Stimulated activated naive CD4-positive, alpha-beta T cell (primary cell): ENCODE data around the gene GDF3.
"Not testable (repeated sequence)": the region's sequence is repeated elsewhere in the genome, so short reads cannot be mapped to it uniquely, and the experiment has no call there.

Experiments
- DNase-seq, 6 experiments: peaks; one replicate each; lab custom pipeline; 2025; lab: John Stamatoyannopoulos, UW

GDF3 gene

DNA sequence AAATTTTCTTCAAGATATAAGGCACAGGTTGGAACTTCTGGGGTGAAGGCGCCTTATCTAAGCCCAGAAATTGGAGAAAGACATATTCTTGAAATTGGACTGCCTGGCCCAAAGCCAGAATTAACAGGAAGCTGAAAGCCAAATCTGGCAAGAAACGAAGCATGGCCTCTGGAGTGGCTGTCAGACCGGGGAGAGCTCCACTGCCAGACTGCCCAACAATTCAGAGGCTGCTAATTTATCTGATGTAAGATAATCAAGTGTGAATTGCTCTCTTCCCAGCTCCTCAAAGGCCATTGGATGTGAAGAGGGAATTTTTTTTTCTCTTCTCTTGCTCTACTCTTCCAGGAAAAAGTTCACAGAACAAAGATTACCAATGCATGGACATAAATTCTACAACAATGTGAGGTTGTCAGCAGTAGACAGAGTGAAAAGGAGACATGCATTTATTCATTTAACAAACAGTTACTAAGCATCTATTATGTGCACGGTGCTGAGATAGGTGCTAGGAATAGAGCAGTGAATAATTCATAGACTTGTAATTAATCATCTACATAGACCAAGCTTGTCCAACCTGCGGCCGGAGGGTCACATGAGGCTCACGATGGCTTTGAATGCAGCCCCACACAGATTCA is at the start of gene GDF3:
GDF3 (minus strand) TSS at position 210 of the 632 bp plus-strand sequence; CDS start at position 163, 47 bp downstream.
- DNase-seq: peak in 1 of 6 experiments; percentile 3

- DNase-seq: no peak
Measured at GRCh38 chr12:7732993-7733392, 37.4 kb upstream of the GDF3 start.

GRCh38 chr12:7731486-7731885 is 35.9 kb upstream of the GDF3 start:
- DNase-seq: no peak

DNA sequence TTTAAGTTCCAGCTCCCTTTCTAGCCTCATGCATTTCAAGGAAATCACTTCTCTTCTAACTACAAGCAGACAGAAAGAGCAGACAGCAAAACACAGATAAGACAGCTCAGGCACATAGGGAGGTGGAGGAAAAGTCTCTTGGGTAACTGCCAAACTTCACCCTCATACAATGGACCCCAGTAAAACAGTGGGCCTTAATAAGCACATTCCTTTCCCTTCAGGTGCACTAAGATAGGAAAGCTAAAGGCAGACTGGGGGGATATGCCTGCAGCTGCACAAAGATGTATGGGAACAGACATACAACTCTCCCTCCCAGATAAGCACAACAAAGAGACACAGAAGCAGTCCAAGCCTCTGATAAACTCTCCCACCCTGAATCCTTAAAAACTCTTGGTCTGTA is 35.4 kb upstream of the GDF3 start:
- not testable (repeated sequence) for DNase-seq

- DNase-seq: no peak
Measured at GRCh38 chr12:7729746-7730145, 34.2 kb upstream of the GDF3 start.

DNA sequence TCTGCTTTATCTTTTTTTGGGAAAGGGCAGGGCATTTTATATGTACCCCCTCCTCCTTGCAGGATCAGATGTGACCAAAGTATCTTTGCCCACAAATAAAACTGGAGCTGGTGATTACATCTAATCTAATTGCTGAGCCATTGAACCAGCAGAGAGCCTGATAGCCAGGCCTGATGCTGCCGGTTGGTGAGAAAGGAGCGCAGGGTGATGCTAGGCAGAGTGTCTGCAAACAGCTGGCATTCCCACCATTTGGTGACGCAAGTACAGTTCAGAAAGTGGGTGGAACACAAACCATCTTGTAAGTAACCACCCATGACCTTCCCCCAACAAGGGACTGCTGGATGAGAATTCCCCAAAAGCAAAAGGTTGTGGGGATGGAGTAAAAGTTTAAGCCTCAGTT is 28.4 kb upstream of the GDF3 start:
- DNase-seq: no peak

DNA sequence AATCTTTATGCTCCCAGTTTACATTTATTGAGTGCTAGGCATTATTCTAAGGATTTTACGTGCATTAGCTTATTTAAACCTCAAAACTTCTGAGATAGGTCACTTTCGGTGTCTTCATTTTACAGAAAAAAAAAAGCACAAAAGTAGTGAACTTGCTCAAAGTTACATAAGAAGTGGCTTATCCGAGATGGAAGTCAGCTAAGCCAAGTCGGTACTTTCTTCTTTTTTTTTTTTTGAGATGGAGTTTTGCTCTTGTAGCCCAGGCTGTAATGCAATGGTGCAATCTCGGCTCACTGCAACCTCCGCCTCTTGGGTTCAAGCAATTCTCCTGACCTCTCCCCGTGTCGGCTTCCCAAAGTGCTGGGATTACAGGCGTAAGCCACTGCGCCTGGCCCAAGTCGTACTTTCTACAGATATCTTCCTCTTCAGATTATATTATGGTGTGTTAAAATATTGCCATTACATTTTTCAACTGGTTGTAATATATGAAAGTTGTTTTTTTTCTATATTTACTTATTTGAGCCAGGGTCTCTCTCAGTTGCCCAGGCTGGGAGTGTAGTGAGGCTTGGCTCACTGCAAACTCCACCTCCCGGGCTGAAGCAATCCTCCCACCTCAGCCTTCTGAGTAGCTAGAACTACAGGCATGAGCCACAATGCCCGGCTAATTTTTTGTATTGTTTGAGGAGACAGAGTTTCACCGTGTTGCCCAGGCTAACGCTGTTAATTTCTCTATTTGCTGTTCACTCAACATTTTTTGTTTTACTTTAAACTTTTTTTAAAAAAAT is 24.6 kb upstream of the GDF3 start:
- no peak for DNase-seq

DNA sequence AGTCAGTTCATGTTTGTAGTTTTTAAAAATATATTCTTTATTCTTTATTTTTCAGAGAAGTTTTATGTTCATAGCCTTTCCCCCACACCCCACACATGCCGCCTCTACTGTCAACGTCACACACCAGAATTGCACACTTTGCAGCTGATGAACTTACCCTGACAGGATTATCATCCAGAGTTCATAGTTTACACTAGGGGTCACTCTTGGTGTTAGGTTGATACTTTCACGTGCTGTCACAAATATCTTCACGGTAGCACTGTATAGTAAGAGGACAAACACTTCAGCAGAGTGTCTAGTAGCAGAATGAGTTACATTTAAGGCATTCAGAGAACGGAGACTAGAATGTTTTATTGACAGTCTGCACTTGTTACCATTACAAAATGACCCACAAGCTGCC is 20.8 kb upstream of the GDF3 start:
- DNase-seq: no peak

GRCh38 chr12:7712841-7713442 is 17.4 kb upstream of the GDF3 start:
- no peak for DNase-seq

GRCh38 chr12:7711133-7711532 is 15.6 kb upstream of the GDF3 start, which contains the start of gene DPPA3:
DPPA3 (plus strand) TSS chr12:7711433; CDS start chr12:7711571, 138 bp downstream.
- no peak for DNase-seq

GRCh38 chr12:7709969-7710675 is 14.5 kb upstream of the GDF3 start:
- DNase-seq: no peak

GRCh38 chr12:7705846-7706245 is 10.3 kb upstream of the GDF3 start:
- DNase-seq: no peak

GRCh38 chr12:7695237-7695560 is 376 bp downstream of the GDF3 start:
- DNase-seq: no peak

GRCh38 chr12:7694556-7695236 is 879 bp downstream of the GDF3 start:
- DNase-seq: no peak

DNA sequence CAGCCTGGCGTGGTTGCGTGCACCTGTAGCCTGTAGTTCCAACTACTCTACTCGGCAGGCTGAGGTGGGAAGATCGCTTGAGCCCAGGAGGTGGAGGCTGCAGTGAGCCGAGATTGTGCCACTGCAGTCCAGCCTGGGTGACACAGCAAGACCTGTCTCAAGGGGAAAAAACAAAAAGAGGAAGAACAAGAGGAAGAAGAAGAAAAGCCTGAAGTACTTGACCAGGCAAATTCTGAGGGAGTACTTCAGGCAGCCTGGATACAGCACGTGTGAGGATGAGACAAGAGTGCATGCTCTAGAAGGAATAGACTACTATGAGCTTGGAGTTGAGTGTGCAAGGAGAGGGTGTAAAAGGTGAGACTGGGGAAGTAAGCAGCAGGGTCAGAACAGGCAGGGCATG is 1.8 kb downstream of the GDF3 start:
- no peak for DNase-seq

- DNase-seq: no peak
Measured at GRCh38 chr12:7681535-7681934, 14.0 kb downstream of the GDF3 start.

DNA sequence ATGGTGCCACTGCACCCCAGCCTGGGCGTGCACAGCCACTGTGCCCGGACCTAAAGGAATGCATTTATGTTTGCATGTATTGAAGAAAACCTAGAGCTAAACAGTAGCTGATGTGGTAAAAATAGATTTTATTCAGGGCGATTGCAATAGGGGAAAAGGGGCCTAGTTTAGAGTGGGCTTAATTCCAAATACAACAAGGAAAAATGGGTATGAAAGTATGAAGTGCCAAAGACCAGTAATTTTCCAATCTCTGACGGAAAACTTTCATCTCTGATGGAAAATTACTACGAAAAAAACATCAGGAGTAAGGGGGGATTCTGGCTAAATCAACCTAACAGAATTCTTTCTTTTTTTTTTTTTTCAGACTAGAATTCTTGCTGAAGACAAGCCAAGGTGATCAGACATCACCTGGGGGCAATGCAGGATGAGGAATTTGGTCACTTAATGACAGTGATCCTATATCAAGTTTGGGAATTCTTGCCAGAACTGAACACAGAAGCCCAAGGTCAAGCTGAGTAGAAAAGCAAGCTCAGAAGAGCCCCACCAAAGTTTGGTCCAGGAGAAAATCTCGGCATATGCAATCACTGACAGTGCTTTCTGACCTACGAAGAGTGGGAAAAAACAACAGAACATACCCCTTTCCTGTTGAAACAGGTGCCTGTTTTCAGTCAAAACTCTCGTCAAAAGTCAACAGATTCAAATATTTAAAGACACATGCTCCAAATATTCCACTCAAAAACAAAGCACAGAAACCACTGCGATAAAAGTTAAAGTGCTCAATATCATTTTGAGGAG is 16.1 kb downstream of the GDF3 start:
- DNase-seq: no peak

- no peak for DNase-seq
Measured at GRCh38 chr12:7678744-7679143, 16.8 kb downstream of the GDF3 start.

GRCh38 chr12:7677432-7677888 is 18.1 kb downstream of the GDF3 start:
- peak in 3 of 6 experiments; percentile 8 to 25 (median 17) for DNase-seq

DNA sequence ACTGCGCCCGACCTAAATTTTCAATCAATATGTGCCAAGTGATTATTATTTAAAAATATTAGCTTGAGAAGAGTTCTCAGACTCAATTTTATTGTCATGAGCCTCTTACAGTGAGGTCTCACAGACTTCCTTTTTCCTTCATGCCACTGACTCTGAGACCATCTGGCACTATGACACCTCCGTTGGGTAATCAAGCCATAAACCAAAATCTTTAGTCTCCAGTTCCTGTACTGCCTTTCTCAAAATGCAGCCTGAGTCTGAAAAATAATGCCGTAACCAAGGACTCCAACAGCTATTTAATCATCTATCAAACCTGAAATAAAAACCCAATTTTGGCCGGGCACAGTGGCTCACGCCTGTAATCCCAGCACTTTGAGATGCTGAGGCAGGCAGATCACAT is 20.1 kb downstream of the GDF3 start:
- DNase-seq: not testable (repeated sequence)

GRCh38 chr12:7668171-7668570 is 27.4 kb downstream of the GDF3 start:
- no peak for DNase-seq
